Measurements from ENCODE around the gene SAMD13. TPM values are rescaled to one million over a fixed set of nuclear protein-coding genes. Genes with fewer than 3 reads are reported as not detected.
A peak's percentile ranks its signal among the peaks of the same experiment; 100 is the strongest.

Gene SAMD13, protein sequence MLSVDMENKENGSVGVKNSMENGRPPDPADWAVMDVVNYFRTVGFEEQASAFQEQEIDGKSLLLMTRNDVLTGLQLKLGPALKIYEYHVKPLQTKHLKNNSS
- 2.2 TPM for total RNA-seq (2021; ENCODE audit: unreplicated experiment)
- polyA plus RNA-seq (2012; ENCODE audit: insufficient read length): 1.0 TPM
- Bru-seq, nascent RNA: percentile 44 among the genes with signal in this experiment
- BruChase-seq, experiment 1, labeled RNA remaining after a 2-hour chase: percentile 38 among the genes with signal in this experiment
- BruChase-seq, experiment 2, labeled RNA remaining after a 6-hour chase: percentile 31 among the genes with signal in this experiment
- long read RNA-seq, partial matches to known transcripts: 1 of 4 reads
- long read RNA-seq, other reads (novel, unspliced or antisense): 2 of 4 reads

DNA sequence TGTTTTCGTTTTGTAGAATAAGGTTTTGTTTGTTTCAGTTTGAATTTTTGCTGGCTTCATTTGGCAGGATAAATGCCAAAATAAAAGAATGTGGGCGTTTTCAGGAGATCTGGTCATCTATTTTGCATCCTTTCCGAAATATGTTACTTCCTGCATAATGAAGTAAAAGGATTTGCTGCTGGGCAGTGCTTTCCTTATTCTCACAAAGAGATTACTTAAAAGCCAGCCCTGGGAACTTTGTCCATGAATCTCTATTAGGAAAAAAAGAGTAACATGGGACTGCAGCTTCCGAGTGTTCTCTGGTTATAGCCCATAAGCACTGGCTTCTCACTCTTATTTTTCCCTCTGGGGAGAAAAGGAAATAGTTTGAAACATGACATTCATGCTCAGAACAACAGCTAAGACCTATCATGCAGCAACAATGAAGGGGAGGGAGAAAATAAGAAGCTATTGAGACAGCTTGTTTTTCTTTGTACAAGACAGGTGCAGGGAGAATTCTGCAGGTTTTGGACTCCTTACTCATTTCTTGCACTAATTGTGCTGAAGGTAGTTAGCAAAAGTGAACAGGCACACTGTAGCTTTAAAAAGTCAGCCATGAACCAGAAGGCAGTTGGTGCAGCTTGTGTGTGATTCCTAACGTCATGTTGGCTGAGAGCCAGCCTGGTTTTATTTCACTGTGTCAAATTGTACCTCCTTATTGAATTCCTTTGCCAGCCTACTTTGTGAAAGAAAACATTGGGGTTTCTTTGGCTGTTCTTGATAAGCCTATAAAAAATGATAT, at the start of gene SAMD13:
Gene SAMD13 (plus strand): TSS at position 705 of the 781 bp plus-strand sequence. CDS start 1,527 bp downstream, outside the sequence.
- H3K4me1 ChIP-seq (ENCODE audit: control insufficient read depth, insufficient read depth, low read length): peaks cover 50% of the 10 kb centered on the region
- intact Hi-C loops (cut with micrococcal nuclease; ENCODE audit: unreplicated experiment): loop anchor here (5.0 kb wide), 2 partner anchors 131 to 139 kb away; no protein-coding TSS in a partner anchor
- no peaks in the 10 kb centered on the region for H3K36me3 ChIP-seq (ENCODE audit: control insufficient read depth, insufficient read depth, low read length)
- no TSS peak for BruUV-seq (replicated peaks)
- POLR2A ChIA-PET: interaction anchor here (0.6 to 1.3 kb wide), 2 partner anchors 8 to 11 kb away, joined by 6 to 9 read pairs; no protein-coding TSS in a partner anchor
- no peaks in the 10 kb centered on the region for H3K27me3 ChIP-seq (ENCODE audit: control insufficient read depth, insufficient read depth, low read length)
- TF ChIP-seq POLR2AphosphoS5 (IDR thresholded peaks at IDR 0.05; ENCODE audit: low read depth, low read length) (no peak), SIN3A (IDR thresholded peaks at IDR 0.05; ENCODE audit: borderline replicate concordance, insufficient read depth, low read depth, low read length) (no peak), REST (IDR thresholded peaks at IDR 0.05; ENCODE audit: insufficient read depth in 1 of 2, low read depth in 2 of 2, low read length in 1 of 2) (no peak), CTCF (IDR thresholded peaks at IDR 0.05) (no peak), TCF7L2 (IDR thresholded peaks at IDR 0.05; ENCODE audit: low read depth, low read length) (no peak)
- DNase-seq (ENCODE audit: low read depth, low spot score) (peak; percentile 85), ATAC-seq (no peak)
- H3K27ac ChIP-seq (ENCODE audit: low read length): peak within 1 kb of the TSS; percentile 79
- CTCF ChIA-PET: no interaction called here
- H3K9me3 ChIP-seq (ENCODE audit: control insufficient read depth, insufficient read depth, low read depth, low read length): no peaks in the 10 kb centered on the region
- in situ Hi-C loops (cut with HindIII; ENCODE audit: low pct_unique_long_range_greater_than_20kb, low sequenced_read_pairs): no loop called here
- peak within 1 kb of the TSS; percentile 37 to 67 for H3K4me3 ChIP-seq (ENCODE audit: low read depth in 2 of 2, low read length in 2 of 2)

GRCh38 chr1:84253036-84253435, 48.5 kb upstream of the SAMD13 start:
- TF ChIP-seq SIN3A (IDR thresholded peaks at IDR 0.05; ENCODE audit: borderline replicate concordance, insufficient read depth, low read depth, low read length) (no peak), POLR2AphosphoS5 (IDR thresholded peaks at IDR 0.05; ENCODE audit: low read depth, low read length) (no peak), TCF7L2 (IDR thresholded peaks at IDR 0.05; ENCODE audit: low read depth, low read length) (no peak), REST (IDR thresholded peaks at IDR 0.05; ENCODE audit: insufficient read depth in 1 of 2, low read depth in 2 of 2, low read length in 1 of 2) (no peak), CTCF (IDR thresholded peaks at IDR 0.05) (no peak)
- Histone ChIP-seq H3K4me3 (ENCODE audit: low read depth in 2 of 2, low read length in 2 of 2) (no peak overlapping the region), H3K36me3 (ENCODE audit: control insufficient read depth, insufficient read depth, low read length) (no peaks in the 10 kb centered on the region), H3K9me3 (ENCODE audit: control insufficient read depth, insufficient read depth, low read depth, low read length) (peaks cover 22% of the 10 kb centered on the region), H3K27ac (ENCODE audit: low read length) (peak overlapping the region; percentile 67), H3K4me1 (ENCODE audit: control insufficient read depth, insufficient read depth, low read length) (peaks cover 25% of the 10 kb centered on the region), H3K27me3 (ENCODE audit: control insufficient read depth, insufficient read depth, low read length) (no peaks in the 10 kb centered on the region)
- CTCF ChIA-PET: no interaction called here
- DNase-seq (ENCODE audit: low read depth, low spot score) (no peak), ATAC-seq (peak; percentile 14; the same call in 1 of the 2 replicates)
- intact Hi-C loops (cut with micrococcal nuclease; ENCODE audit: unreplicated experiment) (no loop called here), in situ Hi-C loops (cut with HindIII; ENCODE audit: low pct_unique_long_range_greater_than_20kb, low sequenced_read_pairs) (no loop called here)
- POLR2A ChIA-PET: no interaction called here
- BruUV-seq (replicated peaks): no TSS peak

All from Panc1 (cell line).